Cardiac muscle cell (in vitro differentiated cells and primary cell): Measurements from ENCODE around the gene GFOD2. TPM values are rescaled to one million over a fixed set of nuclear protein-coding genes. Genes with fewer than 3 reads are reported as not detected.

Experiments used
- DNase-seq, 2 donors: peaks; one replicate each; pipeline versions ENCODE4 v3.0.0 to v3.0.0-alpha.2; 2010 to 2017; ENCODE audit warnings: low read depth in 1 of 2, low spot score in 1 of 2
- H3K27ac ChIP-seq: fragments of 200-600 bp; sonication (generic); 2 replicates; pipeline ENCODE4 v1.5.1; 2016
- H3K27me3 ChIP-seq: fragments of 200-600 bp; sonication (generic); 2 replicates; pipeline ENCODE4 v1.6.0; 2016; ENCODE audit warnings: control low read depth
- H3K36me3 ChIP-seq: fragments of 200-600 bp; sonication (generic); 2 replicates; pipeline ENCODE4 v1.5.1; 2016; ENCODE audit warnings: control low read depth
- H3K4me1 ChIP-seq: fragments of 200-600 bp; sonication (generic); 2 replicates; pipeline ENCODE4 v1.8.1; 2017; ENCODE audit warnings: low read depth, mild to moderate bottlenecking, mixed run types
- H3K4me3 ChIP-seq: fragments of 200-600 bp; sonication (generic); 2 replicates; pipeline ENCODE4 v1.5.1; 2016; ENCODE audit warnings: mild to moderate bottlenecking
- H3K9me3 ChIP-seq: fragments of 200-600 bp; sonication (generic); 2 replicates; pipeline ENCODE4 v1.5.1; 2017; ENCODE audit warnings: low read depth, mild to moderate bottlenecking, control low read depth
- polyA plus RNA-seq: library from polyadenylated mRNA; unstranded; fragments of >200 nt; fragmentation: Nextera tagmentation; extraction: Ambion mirVana; gene quantifications from 2 replicates; pipeline ENCODE4 v1.2.1, GENCODE V29; 2016
- total RNA-seq: library from RNA; depleted of rRNA; stranded (reverse); fragments of >200 nt; gene quantifications from 2 replicates; pipeline ENCODE4 v1.2.3, GENCODE V29; 2016
- TF ChIP-seq, protein P1 (sequence below): IDR thresholded peaks from 2 replicates; pipeline ENCODE4 v1.5.1; 2012; ENCODE audit warnings: low read depth, mild to moderate bottlenecking, low read length

The GFOD2 gene
- total and polyA plus RNA-seq, 2 experiments from 2014 or later: 5.6 to 5.9 TPM

DNA sequence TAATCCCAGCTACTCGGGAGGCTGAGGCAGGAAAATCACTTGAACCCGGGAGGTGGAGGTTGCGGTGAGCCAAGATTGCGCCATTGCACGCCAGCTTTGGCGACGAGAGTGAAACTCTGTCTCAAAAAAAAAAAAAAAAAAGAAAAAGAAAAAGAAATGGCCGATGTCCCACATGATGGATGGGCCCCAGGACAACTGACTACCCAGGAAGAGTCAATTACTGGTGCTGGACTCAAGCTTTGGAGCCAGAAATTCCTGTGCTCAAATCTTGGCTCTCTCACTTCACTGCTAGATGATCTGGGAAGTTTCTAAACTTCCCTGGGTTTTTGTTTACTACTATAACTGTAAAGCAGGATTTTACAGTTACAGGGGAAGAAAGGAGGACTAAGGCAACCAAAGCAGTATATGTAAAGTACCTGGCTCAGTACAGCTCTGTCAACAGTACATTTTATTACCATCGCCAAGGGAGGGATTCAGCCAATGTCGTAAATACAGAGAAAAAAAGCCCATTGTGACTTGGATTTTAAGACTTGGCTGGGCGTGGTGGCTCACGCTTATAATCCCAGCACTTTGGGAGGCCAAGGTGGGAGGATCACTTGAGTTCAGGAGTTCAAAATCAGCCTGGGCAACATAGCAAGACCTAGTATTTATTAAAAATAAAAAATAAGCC is 40.6 kb downstream of the GFOD2 start:
- H3K27ac ChIP-seq: no peak overlapping the region
- H3K4me1 ChIP-seq: no peaks in the 10 kb centered on the region
- TF ChIP-seq, protein P1, sequence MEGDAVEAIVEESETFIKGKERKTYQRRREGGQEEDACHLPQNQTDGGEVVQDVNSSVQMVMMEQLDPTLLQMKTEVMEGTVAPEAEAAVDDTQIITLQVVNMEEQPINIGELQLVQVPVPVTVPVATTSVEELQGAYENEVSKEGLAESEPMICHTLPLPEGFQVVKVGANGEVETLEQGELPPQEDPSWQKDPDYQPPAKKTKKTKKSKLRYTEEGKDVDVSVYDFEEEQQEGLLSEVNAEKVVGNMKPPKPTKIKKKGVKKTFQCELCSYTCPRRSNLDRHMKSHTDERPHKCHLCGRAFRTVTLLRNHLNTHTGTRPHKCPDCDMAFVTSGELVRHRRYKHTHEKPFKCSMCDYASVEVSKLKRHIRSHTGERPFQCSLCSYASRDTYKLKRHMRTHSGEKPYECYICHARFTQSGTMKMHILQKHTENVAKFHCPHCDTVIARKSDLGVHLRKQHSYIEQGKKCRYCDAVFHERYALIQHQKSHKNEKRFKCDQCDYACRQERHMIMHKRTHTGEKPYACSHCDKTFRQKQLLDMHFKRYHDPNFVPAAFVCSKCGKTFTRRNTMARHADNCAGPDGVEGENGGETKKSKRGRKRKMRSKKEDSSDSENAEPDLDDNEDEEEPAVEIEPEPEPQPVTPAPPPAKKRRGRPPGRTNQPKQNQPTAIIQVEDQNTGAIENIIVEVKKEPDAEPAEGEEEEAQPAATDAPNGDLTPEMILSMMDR: no peak
- DNase-seq: no peak
- H3K9me3 ChIP-seq: no peaks in the 10 kb centered on the region
- peaks cover 97% of the 10 kb centered on the region for H3K27me3 ChIP-seq
- no peaks in the 10 kb centered on the region for H3K36me3 ChIP-seq
- H3K4me3 ChIP-seq: no peak overlapping the region

DNA sequence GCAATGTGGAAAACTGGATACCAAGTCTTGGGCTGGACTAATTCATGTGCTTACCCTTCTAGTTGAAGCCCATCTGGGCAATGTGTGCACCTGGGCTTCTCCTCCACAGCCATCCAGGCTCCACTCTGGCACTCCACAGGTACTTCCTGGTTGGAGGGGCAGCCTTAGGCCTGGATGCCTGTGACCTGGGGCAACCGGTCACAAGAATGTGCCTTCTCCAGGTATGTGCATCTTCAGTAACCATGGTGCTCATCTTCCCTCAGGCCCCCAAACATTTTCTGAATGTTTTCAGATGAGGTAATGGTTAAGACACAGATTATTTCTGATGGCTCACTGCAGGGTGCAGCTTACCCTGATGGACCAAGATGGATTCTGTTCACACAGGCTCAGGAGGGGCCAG is 41.4 kb downstream of the GFOD2 start:
- no peaks in the 10 kb centered on the region for H3K9me3 ChIP-seq
- TF ChIP-seq, protein P1: no peak
- DNase-seq: no peak
- H3K27me3 ChIP-seq: peaks cover 96% of the 10 kb centered on the region
- H3K27ac ChIP-seq: no peak overlapping the region
- no peaks in the 10 kb centered on the region for H3K36me3 ChIP-seq
- no peak overlapping the region for H3K4me3 ChIP-seq
- H3K4me1 ChIP-seq: no peaks in the 10 kb centered on the region

DNA sequence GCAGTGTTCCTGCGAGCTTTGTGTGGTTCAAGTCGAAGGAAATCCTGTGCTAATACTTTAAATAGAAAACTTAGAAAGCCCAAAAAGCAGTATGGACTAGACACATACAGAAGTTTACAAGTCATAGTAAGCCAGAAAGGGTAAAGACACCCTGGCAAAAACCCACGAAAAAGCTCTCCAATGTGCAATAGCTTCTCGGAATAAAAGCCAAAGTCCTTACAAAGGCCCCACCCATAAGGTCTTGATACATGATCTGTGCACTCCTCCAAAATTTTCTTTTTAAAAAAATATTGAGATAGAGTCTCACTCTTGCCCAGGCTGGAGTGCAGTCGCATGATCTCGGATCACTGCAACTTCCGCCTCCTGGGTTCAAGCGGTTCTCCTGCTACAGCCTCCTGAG is 42.2 kb downstream of the GFOD2 start:
- Histone ChIP-seq H3K4me3 (no peak overlapping the region), H3K9me3 (no peaks in the 10 kb centered on the region), H3K36me3 (no peaks in the 10 kb centered on the region), H3K27me3 (peaks cover 93% of the 10 kb centered on the region), H3K27ac (no peak overlapping the region), H3K4me1 (no peaks in the 10 kb centered on the region)
- TF ChIP-seq, protein P1: no peak
- DNase-seq: no peak

DNA sequence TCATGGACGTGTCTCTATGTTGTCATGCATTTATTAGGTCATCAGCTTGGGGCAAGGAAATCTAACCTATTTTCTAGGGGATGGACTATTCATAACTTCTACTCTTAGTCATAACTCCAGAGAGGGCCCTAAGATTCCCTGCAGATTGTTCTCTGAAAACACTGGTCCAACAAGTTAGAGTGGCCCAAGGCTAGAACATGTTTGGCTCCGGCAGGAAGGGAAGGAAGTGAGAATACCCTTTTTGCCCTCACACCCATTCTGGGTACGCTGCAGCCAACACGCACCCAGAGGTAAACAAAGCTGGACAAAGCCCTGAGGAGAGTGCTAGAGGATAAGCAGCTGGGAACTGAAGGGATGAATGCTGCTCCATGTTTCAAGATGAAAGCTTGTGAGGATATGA is 42.6 kb downstream of the GFOD2 start:
- Histone ChIP-seq H3K36me3 (no peaks in the 10 kb centered on the region), H3K4me3 (no peak overlapping the region), H3K27me3 (peaks cover 89% of the 10 kb centered on the region), H3K27ac (no peak overlapping the region), H3K9me3 (no peaks in the 10 kb centered on the region), H3K4me1 (no peaks in the 10 kb centered on the region)
- no peak for DNase-seq
- TF ChIP-seq, protein P1: no peak

DNA sequence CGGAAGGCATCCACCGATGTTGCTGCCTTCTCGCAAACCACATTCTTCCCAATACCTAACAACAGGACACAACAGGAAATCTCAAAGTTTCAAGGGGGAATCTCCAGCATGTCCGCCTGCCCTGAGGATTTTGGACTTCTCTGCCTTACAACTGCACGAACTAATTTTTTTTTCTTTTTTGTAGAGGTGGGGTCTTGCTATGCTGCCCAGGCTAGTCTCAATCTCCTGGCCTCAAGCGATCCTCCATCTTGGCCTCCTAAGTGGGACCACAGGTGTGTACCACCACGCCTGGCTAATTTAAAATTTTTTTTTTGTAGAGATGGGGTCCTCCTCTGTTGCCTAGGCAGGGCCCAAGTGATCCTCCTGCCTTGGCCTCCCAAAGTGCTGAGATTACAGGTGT is 43.1 kb downstream of the GFOD2 start:
- Histone ChIP-seq H3K36me3 (no peaks in the 10 kb centered on the region), H3K27me3 (peaks cover 87% of the 10 kb centered on the region), H3K4me3 (no peak overlapping the region), H3K27ac (no peak overlapping the region), H3K4me1 (no peaks in the 10 kb centered on the region), H3K9me3 (no peaks in the 10 kb centered on the region)
- TF ChIP-seq, protein P1: no peak
- DNase-seq: no peak

DNA sequence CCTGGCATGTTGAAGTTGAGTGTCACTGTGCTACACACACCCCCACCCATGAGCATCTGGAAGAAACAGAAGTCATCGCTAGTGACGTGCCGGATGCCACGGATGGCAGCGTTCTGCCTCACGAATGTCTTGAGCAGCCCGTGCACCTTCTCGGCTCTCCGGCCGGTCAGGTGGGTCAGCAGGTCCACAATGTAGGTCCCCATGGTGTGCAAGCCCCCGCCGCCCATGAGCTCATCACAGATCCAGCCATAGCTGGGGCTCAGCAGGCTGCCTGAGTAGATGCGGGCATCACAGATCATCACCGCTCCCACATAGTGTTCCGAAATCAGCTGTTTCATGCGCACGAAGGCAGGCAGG is 43.6 kb downstream of the GFOD2 start:
- H3K27ac ChIP-seq: no peak overlapping the region
- H3K36me3 ChIP-seq: no peaks in the 10 kb centered on the region
- no peak for DNase-seq
- H3K9me3 ChIP-seq: no peaks in the 10 kb centered on the region
- H3K4me3 ChIP-seq: no peak overlapping the region
- no peaks in the 10 kb centered on the region for H3K4me1 ChIP-seq
- peaks cover 87% of the 10 kb centered on the region for H3K27me3 ChIP-seq
- TF ChIP-seq, protein P1: no peak
